ENCODE data around the gene LENEP.

The LENEP gene

GRCh38 chr1:154945160-154945961 is 48.0 kb upstream of the LENEP start:
- H3K27me3 ChIP-seq (ENCODE audit: insufficient read depth, low read length, poor library complexity, severe bottlenecking): no peaks in the 10 kb centered on the region
- no peak overlapping the region for H3K4me3 ChIP-seq (ENCODE audit: low read length, poor library complexity, severe bottlenecking)
- no peaks in the 10 kb centered on the region for H4K20me1 ChIP-seq (ENCODE audit: insufficient read depth, low read length, poor library complexity, severe bottlenecking)
- H3K9me3 ChIP-seq (ENCODE audit: insufficient read depth, low read depth, low read length): no peaks in the 10 kb centered on the region
- H3K36me3 ChIP-seq (ENCODE audit: insufficient read depth, low read length): peaks cover 38% of the 10 kb centered on the region; the same call in 1 of the 2 replicates
- TF ChIP-seq EZH2phosphoT487 (IDR thresholded peaks at IDR 0.05; ENCODE audit: borderline replicate concordance) (no peak), CTCF (conservative IDR thresholded peaks at IDR 0.05; ENCODE audit: low read length) (no peak)
- H3F3A ChIP-seq (ENCODE audit: low read depth): no peaks in the 10 kb centered on the region
- H3K4me2 ChIP-seq (ENCODE audit: low read depth, low read length, poor library complexity, severe bottlenecking): no peak overlapping the region
- H3K9me2 ChIP-seq (replicated peaks; ENCODE audit: low read depth, low read length): no peaks in the 10 kb centered on the region
- H2AFZ ChIP-seq (ENCODE audit: low read length): no peak overlapping the region
- peaks cover 60% of the 10 kb centered on the region for H3K4me1 ChIP-seq (ENCODE audit: insufficient read depth, low read length, poor library complexity, severe bottlenecking)
- peaks cover 13% of the 10 kb centered on the region; the same call in 1 of the 2 replicates for H3K79me2 ChIP-seq (ENCODE audit: insufficient read depth, low read length)
- H3K9ac ChIP-seq (ENCODE audit: low read depth, low read length, poor library complexity, severe bottlenecking): no peak overlapping the region

GRCh38 chr1:154945962-154946850 is 47.2 kb upstream of the LENEP start:
- Histone ChIP-seq H3F3A (ENCODE audit: low read depth) (no peaks in the 10 kb centered on the region), H3K36me3 (ENCODE audit: insufficient read depth, low read length) (peaks cover 46% of the 10 kb centered on the region; the same call in 1 of the 2 replicates), H3K27me3 (ENCODE audit: insufficient read depth, low read length, poor library complexity, severe bottlenecking) (no peaks in the 10 kb centered on the region), H3K9me3 (ENCODE audit: insufficient read depth, low read depth, low read length) (no peaks in the 10 kb centered on the region), H4K20me1 (ENCODE audit: insufficient read depth, low read length, poor library complexity, severe bottlenecking) (peaks cover 8% of the 10 kb centered on the region), H3K4me1 (ENCODE audit: insufficient read depth, low read length, poor library complexity, severe bottlenecking) (peaks cover 60% of the 10 kb centered on the region), H3K9ac (ENCODE audit: low read depth, low read length, poor library complexity, severe bottlenecking) (no peak overlapping the region), H3K4me2 (ENCODE audit: low read depth, low read length, poor library complexity, severe bottlenecking) (no peak overlapping the region), H3K9me2 (replicated peaks; ENCODE audit: low read depth, low read length) (no peaks in the 10 kb centered on the region), H2AFZ (ENCODE audit: low read length) (no peak overlapping the region), H3K4me3 (ENCODE audit: low read length, poor library complexity, severe bottlenecking) (no peak overlapping the region), H3K79me2 (ENCODE audit: insufficient read depth, low read length) (peaks cover 21% of the 10 kb centered on the region)
- TF ChIP-seq EZH2phosphoT487 (IDR thresholded peaks at IDR 0.05; ENCODE audit: borderline replicate concordance): no peak
- TF ChIP-seq CTCF (conservative IDR thresholded peaks at IDR 0.05; ENCODE audit: low read length): no peak

GRCh38 chr1:154948079-154948478 is 45.3 kb upstream of the LENEP start:
- Histone ChIP-seq H3K4me1 (ENCODE audit: insufficient read depth, low read length, poor library complexity, severe bottlenecking) (peaks cover 59% of the 10 kb centered on the region), H3K36me3 (ENCODE audit: insufficient read depth, low read length) (peaks cover 47% of the 10 kb centered on the region; the same call in 1 of the 2 replicates), H3K79me2 (ENCODE audit: insufficient read depth, low read length) (peaks cover 39% of the 10 kb centered on the region), H3K27me3 (ENCODE audit: insufficient read depth, low read length, poor library complexity, severe bottlenecking) (no peaks in the 10 kb centered on the region), H4K20me1 (ENCODE audit: insufficient read depth, low read length, poor library complexity, severe bottlenecking) (peaks cover 9% of the 10 kb centered on the region), H3K4me3 (ENCODE audit: low read length, poor library complexity, severe bottlenecking) (no peak overlapping the region), H2AFZ (ENCODE audit: low read length) (no peak overlapping the region), H3K9ac (ENCODE audit: low read depth, low read length, poor library complexity, severe bottlenecking) (peak overlapping the region; percentile 46), H3K9me3 (ENCODE audit: insufficient read depth, low read depth, low read length) (no peaks in the 10 kb centered on the region), H3K4me2 (ENCODE audit: low read depth, low read length, poor library complexity, severe bottlenecking) (peak overlapping the region; percentile 27), H3F3A (ENCODE audit: low read depth) (0 out of 2 replicates have a peak, but pooled peaks cover 4% of the 10 kb centered on the region), H3K9me2 (replicated peaks; ENCODE audit: low read depth, low read length) (no peaks in the 10 kb centered on the region)
- TF ChIP-seq EZH2phosphoT487 (IDR thresholded peaks at IDR 0.05; ENCODE audit: borderline replicate concordance) (no peak), CTCF (conservative IDR thresholded peaks at IDR 0.05; ENCODE audit: low read length) (no peak)
